Measurements from ENCODE around the gene ZFP2. TPM values are rescaled to one million over a fixed set of nuclear protein-coding genes. Genes with fewer than 3 reads are reported as not detected.

ZFP2 gene
- total and polyA plus RNA-seq, 2 of the 13 experiments (the other 11 are each of a cell fraction or from before 2014, with no cell fraction given): 0.27 to 0.42 TPM

DNA sequence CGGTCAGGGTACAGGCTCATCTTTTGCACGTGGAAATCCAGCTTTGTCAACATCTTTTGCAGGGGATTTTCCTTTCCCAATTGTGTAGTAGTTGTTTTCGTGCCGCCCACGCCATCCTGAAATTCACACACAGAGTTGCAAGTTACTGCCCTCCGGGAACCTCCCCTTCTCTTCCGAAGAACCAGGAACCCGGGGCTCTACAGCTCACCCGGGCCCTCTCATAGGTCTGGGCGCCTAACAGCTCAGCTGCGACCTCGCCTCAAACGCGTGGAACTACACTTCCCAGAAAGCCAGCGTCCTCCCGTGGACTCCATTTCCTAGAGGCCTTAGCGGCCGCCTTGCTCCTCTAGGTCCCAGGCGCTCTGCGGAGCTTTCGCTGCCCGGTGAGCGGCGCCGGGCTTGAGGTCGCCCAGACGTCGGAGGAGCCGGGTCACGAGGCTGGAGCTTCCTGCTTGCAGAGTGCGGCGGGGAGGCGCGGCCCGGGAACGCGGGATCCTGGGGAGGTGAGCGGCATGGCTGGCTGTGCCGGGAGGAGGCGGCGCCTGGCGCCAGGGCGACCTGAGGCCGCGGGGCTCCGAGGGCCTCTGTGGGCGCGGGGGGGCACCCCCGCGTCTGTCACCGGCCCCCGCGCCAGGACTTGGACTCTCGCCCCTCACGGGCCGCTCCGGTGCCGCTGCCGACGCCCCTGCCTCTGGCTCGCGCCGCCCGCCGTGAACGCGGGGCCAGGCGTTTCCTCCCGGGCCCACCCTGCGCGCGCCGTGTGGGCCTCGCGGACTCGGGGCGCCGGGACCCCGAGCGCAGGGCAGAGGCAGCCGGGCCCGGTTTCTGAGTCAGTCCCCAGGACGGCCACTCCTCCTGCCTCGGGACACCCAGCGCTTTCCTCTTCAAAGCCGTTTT is 35.8 kb upstream of the ZFP2 start, which contains the start of gene ZNF354B (continued):
- TF ChIP-seq, protein P1, sequence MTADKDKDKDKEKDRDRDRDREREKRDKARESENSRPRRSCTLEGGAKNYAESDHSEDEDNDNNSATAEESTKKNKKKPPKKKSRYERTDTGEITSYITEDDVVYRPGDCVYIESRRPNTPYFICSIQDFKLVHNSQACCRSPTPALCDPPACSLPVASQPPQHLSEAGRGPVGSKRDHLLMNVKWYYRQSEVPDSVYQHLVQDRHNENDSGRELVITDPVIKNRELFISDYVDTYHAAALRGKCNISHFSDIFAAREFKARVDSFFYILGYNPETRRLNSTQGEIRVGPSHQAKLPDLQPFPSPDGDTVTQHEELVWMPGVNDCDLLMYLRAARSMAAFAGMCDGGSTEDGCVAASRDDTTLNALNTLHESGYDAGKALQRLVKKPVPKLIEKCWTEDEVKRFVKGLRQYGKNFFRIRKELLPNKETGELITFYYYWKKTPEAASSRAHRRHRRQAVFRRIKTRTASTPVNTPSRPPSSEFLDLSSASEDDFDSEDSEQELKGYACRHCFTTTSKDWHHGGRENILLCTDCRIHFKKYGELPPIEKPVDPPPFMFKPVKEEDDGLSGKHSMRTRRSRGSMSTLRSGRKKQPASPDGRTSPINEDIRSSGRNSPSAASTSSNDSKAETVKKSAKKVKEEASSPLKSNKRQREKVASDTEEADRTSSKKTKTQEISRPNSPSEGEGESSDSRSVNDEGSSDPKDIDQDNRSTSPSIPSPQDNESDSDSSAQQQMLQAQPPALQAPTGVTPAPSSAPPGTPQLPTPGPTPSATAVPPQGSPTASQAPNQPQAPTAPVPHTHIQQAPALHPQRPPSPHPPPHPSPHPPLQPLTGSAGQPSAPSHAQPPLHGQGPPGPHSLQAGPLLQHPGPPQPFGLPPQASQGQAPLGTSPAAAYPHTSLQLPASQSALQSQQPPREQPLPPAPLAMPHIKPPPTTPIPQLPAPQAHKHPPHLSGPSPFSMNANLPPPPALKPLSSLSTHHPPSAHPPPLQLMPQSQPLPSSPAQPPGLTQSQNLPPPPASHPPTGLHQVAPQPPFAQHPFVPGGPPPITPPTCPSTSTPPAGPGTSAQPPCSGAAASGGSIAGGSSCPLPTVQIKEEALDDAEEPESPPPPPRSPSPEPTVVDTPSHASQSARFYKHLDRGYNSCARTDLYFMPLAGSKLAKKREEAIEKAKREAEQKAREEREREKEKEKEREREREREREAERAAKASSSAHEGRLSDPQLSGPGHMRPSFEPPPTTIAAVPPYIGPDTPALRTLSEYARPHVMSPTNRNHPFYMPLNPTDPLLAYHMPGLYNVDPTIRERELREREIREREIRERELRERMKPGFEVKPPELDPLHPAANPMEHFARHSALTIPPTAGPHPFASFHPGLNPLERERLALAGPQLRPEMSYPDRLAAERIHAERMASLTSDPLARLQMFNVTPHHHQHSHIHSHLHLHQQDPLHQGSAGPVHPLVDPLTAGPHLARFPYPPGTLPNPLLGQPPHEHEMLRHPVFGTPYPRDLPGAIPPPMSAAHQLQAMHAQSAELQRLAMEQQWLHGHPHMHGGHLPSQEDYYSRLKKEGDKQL (CRISPR knock-in tag; IDR thresholded peaks at IDR 0.05; ENCODE audit: low read depth): no peak
- TF ChIP-seq GZF1 (CRISPR knock-in tag; IDR thresholded peaks at IDR 0.05): peak; percentile 58; the same call in 1 of the 2 replicates
- TF ChIP-seq NFKB2 (CRISPR knock-in tag; IDR thresholded peaks at IDR 0.05; ENCODE audit: borderline replicate concordance): peak; percentile 92; the same call in 1 of the 2 replicates
- TF ChIP-seq, protein P2, sequence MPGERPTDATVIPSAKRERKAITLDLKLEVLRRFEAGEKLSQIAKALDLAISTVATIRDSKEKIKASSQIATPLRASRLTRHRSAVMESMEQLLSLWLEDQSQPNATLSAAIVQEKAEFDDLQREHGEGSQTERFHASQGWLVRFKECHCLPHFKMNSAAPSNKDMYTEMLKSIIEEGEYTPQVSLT (CRISPR knock-in tag; IDR thresholded peaks at IDR 0.05; ENCODE audit: borderline replicate concordance, low read depth): no peak
- TF ChIP-seq, protein P3, sequence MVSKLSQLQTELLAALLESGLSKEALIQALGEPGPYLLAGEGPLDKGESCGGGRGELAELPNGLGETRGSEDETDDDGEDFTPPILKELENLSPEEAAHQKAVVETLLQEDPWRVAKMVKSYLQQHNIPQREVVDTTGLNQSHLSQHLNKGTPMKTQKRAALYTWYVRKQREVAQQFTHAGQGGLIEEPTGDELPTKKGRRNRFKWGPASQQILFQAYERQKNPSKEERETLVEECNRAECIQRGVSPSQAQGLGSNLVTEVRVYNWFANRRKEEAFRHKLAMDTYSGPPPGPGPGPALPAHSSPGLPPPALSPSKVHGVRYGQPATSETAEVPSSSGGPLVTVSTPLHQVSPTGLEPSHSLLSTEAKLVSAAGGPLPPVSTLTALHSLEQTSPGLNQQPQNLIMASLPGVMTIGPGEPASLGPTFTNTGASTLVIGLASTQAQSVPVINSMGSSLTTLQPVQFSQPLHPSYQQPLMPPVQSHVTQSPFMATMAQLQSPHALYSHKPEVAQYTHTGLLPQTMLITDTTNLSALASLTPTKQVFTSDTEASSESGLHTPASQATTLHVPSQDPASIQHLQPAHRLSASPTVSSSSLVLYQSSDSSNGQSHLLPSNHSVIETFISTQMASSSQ (IDR thresholded peaks at IDR 0.05; ENCODE audit: low read depth): no peak
- TF ChIP-seq, protein P3 (CRISPR knock-in tag; IDR thresholded peaks at IDR 0.05; ENCODE audit: borderline replicate concordance): peak; percentile 68; the same call in 1 of the 2 replicates
- peak; percentile 54 for TF ChIP-seq NFYC (CRISPR knock-in tag; IDR thresholded peaks at IDR 0.05)
- TF ChIP-seq RFX3 (CRISPR knock-in tag; IDR thresholded peaks at IDR 0.05): no peak
- TF ChIP-seq RFXAP (CRISPR knock-in tag; IDR thresholded peaks at IDR 0.05; ENCODE audit: borderline replicate concordance): peak; percentile 79; the same call in 1 of the 2 replicates
- TF ChIP-seq, protein P4, sequence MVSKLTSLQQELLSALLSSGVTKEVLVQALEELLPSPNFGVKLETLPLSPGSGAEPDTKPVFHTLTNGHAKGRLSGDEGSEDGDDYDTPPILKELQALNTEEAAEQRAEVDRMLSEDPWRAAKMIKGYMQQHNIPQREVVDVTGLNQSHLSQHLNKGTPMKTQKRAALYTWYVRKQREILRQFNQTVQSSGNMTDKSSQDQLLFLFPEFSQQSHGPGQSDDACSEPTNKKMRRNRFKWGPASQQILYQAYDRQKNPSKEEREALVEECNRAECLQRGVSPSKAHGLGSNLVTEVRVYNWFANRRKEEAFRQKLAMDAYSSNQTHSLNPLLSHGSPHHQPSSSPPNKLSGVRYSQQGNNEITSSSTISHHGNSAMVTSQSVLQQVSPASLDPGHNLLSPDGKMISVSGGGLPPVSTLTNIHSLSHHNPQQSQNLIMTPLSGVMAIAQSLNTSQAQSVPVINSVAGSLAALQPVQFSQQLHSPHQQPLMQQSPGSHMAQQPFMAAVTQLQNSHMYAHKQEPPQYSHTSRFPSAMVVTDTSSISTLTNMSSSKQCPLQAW (CRISPR knock-in tag; IDR thresholded peaks at IDR 0.05): peak; percentile 77
- TF ChIP-seq HDAC2 (CRISPR knock-in tag; IDR thresholded peaks at IDR 0.05): peak; percentile 58; the same call in 1 of the 2 replicates
- TF ChIP-seq RBFOX2 (IDR thresholded peaks at IDR 0.05; ENCODE audit: low read depth, low read length): peak; percentile 89
- peak; percentile 77 for TF ChIP-seq KMT2A (CRISPR knock-in tag; IDR thresholded peaks at IDR 0.05)
- TF ChIP-seq ZBTB7B (CRISPR knock-in tag; IDR thresholded peaks at IDR 0.05): no peak
- TF ChIP-seq, protein P5, sequence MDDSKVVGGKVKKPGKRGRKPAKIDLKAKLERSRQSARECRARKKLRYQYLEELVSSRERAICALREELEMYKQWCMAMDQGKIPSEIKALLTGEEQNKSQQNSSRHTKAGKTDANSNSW (CRISPR knock-in tag; IDR thresholded peaks at IDR 0.05; ENCODE audit: borderline replicate concordance): peak; percentile 34; the same call in 1 of the 2 replicates
